Measurements from ENCODE around the gene PCNX1.
A peak's percentile ranks its signal among the peaks of the same experiment; 100 is the strongest.
"Not testable (repeated sequence)": the region's sequence is repeated elsewhere in the genome, so short reads cannot be mapped to it uniquely, and the experiment has no call there.

PCNX1 gene

GRCh38 chr14:70873627-70874026 is 33.6 kb upstream of the PCNX1 start:
- peak in 1 of 2 experiments; percentile 49 for DNase-seq (ENCODE audit: low read depth in 1 of 2, low spot score in 1 of 2)
- Histone ChIP-seq H3K27me3 (ENCODE audit: insufficient read depth, poor library complexity, severe bottlenecking) (no peaks in the 10 kb centered on the region), H3K27ac (replicated peaks) (no peak overlapping the region), H3K4me3 (replicated peaks; ENCODE audit: insufficient read depth, low read length) (no peak overlapping the region)
- TF ChIP-seq POLR2AphosphoS5 (IDR thresholded peaks at IDR 0.05; ENCODE audit: low read depth) (no peak), GABPA (IDR thresholded peaks at IDR 0.05; ENCODE audit: low read depth) (no peak), CTCF (IDR thresholded peaks at IDR 0.05; ENCODE audit: insufficient read depth, low read length) (no peak), SPI1 (IDR thresholded peaks at IDR 0.05; ENCODE audit: borderline replicate concordance, low read depth) (no peak), REST (IDR thresholded peaks at IDR 0.05; ENCODE audit: insufficient replicate concordance, low read depth) (no peak)

GRCh38 chr14:70875811-70876460 is 31.3 kb upstream of the PCNX1 start:
- not testable (repeated sequence) for H3K27ac ChIP-seq (replicated peaks); H3K27me3 ChIP-seq (ENCODE audit: insufficient read depth, poor library complexity, severe bottlenecking); DNase-seq (ENCODE audit: low read depth in 1 of 2, low spot score in 1 of 2); H3K4me3 ChIP-seq (replicated peaks; ENCODE audit: insufficient read depth, low read length)

GRCh38 chr14:70879448-70879847 is 27.8 kb upstream of the PCNX1 start:
- DNase-seq (ENCODE audit: low read depth in 1 of 2, low spot score in 1 of 2): peak in 1 of 2 experiments; percentile 63
- peak overlapping the region; percentile 97 for H3K27ac ChIP-seq (replicated peaks)
- TF ChIP-seq GABPA (IDR thresholded peaks at IDR 0.05; ENCODE audit: low read depth): no peak
- no peak for TF ChIP-seq CTCF (IDR thresholded peaks at IDR 0.05; ENCODE audit: insufficient read depth, low read length)
- TF ChIP-seq SPI1 (IDR thresholded peaks at IDR 0.05; ENCODE audit: borderline replicate concordance, low read depth): no peak
- no peak for TF ChIP-seq REST (IDR thresholded peaks at IDR 0.05; ENCODE audit: insufficient replicate concordance, low read depth)
- no peak for TF ChIP-seq POLR2AphosphoS5 (IDR thresholded peaks at IDR 0.05; ENCODE audit: low read depth)
- H3K27me3 ChIP-seq (ENCODE audit: insufficient read depth, poor library complexity, severe bottlenecking): no peaks in the 10 kb centered on the region
- no peak overlapping the region for H3K4me3 ChIP-seq (replicated peaks; ENCODE audit: insufficient read depth, low read length)

- not testable (repeated sequence) for H3K27me3 ChIP-seq (ENCODE audit: insufficient read depth, poor library complexity, severe bottlenecking); DNase-seq (ENCODE audit: low read depth in 1 of 2, low spot score in 1 of 2); H3K4me3 ChIP-seq (replicated peaks; ENCODE audit: insufficient read depth, low read length)
- peak overlapping the region; percentile 97 for H3K27ac ChIP-seq (replicated peaks)
These were observed 26.4 kb upstream of the PCNX1 start for GRCh38 chr14:70880888-70881287.

- Histone ChIP-seq H3K27ac (replicated peaks) (peak overlapping the region; percentile 97), H3K4me3 (replicated peaks; ENCODE audit: insufficient read depth, low read length) (no peak overlapping the region), H3K27me3 (ENCODE audit: insufficient read depth, poor library complexity, severe bottlenecking) (no peaks in the 10 kb centered on the region)
- peak; percentile 87 to 89 for DNase-seq (ENCODE audit: low read depth in 1 of 2, low spot score in 1 of 2)
- TF ChIP-seq CTCF (IDR thresholded peaks at IDR 0.05; ENCODE audit: insufficient read depth, low read length): no peak
- TF ChIP-seq GABPA (IDR thresholded peaks at IDR 0.05; ENCODE audit: low read depth): peak; percentile 16; the same call in 1 of the 2 replicates
- TF ChIP-seq POLR2AphosphoS5 (IDR thresholded peaks at IDR 0.05; ENCODE audit: low read depth): 0 out of 2 replicates have a peak, but pooled peaks have one; percentile 47
- TF ChIP-seq SPI1 (IDR thresholded peaks at IDR 0.05; ENCODE audit: borderline replicate concordance, low read depth): peak; percentile 3; the same call in 1 of the 2 replicates
These were observed 25.6 kb upstream of the PCNX1 start for GRCh38 chr14:70881549-70882177.
